Measurements from ENCODE around the gene GPD1. TPM values are rescaled to one million over a fixed set of nuclear protein-coding genes. Genes with fewer than 3 reads are reported as not detected.
A peak's percentile ranks its signal among the peaks of the same experiment; 100 is the strongest.

The GPD1 gene
- total RNA-seq, 1 experiment from 2014 or later, result 1.6 TPM

DNA sequence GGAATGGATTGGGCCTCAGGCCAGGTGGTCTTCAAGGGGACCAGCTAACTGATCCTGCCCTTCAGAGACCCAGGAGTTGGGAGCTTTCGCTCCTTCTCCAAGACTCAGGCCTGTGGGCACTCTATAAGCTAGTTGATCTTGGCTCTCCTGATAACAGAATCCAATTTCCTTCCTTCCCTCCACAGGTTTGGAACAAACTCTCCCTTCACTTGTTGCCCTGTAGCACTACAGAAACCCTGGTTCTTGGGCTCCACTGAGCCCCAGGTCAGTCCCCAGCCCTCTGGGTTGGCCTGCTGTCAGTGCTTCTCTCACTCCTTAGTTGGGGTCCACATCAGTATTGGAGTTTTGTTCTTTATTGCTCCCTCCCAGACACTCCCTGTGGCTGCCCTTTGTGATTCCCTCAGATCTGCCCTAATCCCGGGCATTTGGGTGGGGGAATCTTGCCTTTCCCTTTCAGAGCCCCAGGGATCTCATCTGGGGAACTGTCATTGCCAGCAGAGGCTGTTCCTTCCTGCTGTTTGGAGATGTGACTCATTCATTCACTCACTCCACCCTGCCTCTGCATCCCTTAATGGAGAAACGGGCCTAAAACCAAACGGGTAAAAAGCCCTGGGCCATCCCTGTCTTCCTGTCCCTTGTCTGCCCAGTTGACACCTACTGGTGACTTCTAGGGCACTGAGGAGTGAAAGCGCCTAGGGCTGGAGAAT is 4.4 kb upstream of the GPD1 start:
- no peaks in the 10 kb centered on the region for H3K27me3 ChIP-seq (ENCODE audit: insufficient read depth, low read length)
- DNase-seq (ENCODE audit: low read depth, low spot score) (no peak), ATAC-seq (no peak)
- H3K27ac ChIP-seq (ENCODE audit: low read depth, low read length), result no peak overlapping the region
- no peak overlapping the region for H3K4me3 ChIP-seq (replicated peaks in 1 of 2; ENCODE audit: low read depth in 1 of 2, low read length in 2 of 2)
- TF ChIP-seq ZFX (IDR thresholded peaks at IDR 0.05) (no peak), CTCF (IDR thresholded peaks at IDR 0.05 in 2 of 3, conservative IDR thresholded peaks at IDR 0.05 in 1 of 3; ENCODE audit: borderline replicate concordance in 1 of 3, insufficient read depth in 1 of 3, low read depth in 2 of 3, low read length in 2 of 3) (no peak), CBX3 (IDR thresholded peaks at IDR 0.05; ENCODE audit: low read depth) (no peak), SIN3A (IDR thresholded peaks at IDR 0.05; ENCODE audit: low read depth) (no peak), SRF (IDR thresholded peaks at IDR 0.05; ENCODE audit: low read depth) (no peak), SP1 (IDR thresholded peaks at IDR 0.05; ENCODE audit: low read depth) (no peak), CEBPB (IDR thresholded peaks at IDR 0.05; ENCODE audit: low read depth) (no peak), EZH2phosphoT487 (IDR thresholded peaks at IDR 0.05; ENCODE audit: borderline replicate concordance) (no peak)
- peaks cover 42 to 46% of the 10 kb centered on the region in 2 experiments for H3K36me3 ChIP-seq (ENCODE audit: control insufficient read depth in 1 of 2, insufficient read depth in 2 of 2, low read length in 2 of 2)
- H3K79me2 ChIP-seq (ENCODE audit: insufficient read depth, low read length), result no peaks in the 10 kb centered on the region; the same call in 1 of the 2 replicates
- H3K9ac ChIP-seq (ENCODE audit: low read length), result no peak overlapping the region
- H3K4me1 ChIP-seq (ENCODE audit: control insufficient read depth in 1 of 2, insufficient read depth in 2 of 2, low read length in 2 of 2), result peaks cover 10 to 12% of the 10 kb centered on the region in 2 experiments
- CTCF ChIA-PET, result interaction anchor here (1.2 to 2.7 kb wide), 2 partner anchors 15 to 76 kb away, joined by 3 to 11 read pairs; partner anchors contain the start of gene SMARCD1
- H2AFZ ChIP-seq (ENCODE audit: low read depth, low read length, poor library complexity, severe bottlenecking), result no peak overlapping the region
- BruUV-seq (replicated peaks), result TSS peak; percentile 6
- H4K20me1 ChIP-seq (ENCODE audit: insufficient read depth), result no peaks in the 10 kb centered on the region
- POLR2A ChIA-PET, result no interaction called here
- H3K9me2 ChIP-seq (ENCODE audit: insufficient read depth), result no peaks in the 10 kb centered on the region
- H3K4me2 ChIP-seq (ENCODE audit: low read length), result no peak overlapping the region
- RAD21 ChIA-PET (ENCODE audit: low non-redundant PET in 1 of 2, low total read pairs in 2 of 2, uncharacterized antibody in 2 of 2, unreplicated experiment in 2 of 2), result no interaction called here
- no peaks in the 10 kb centered on the region for H3K9me3 ChIP-seq (ENCODE audit: control insufficient read depth in 1 of 2, insufficient read depth in 1 of 2, low read depth in 1 of 2, low read length in 2 of 2)
- intact Hi-C loops (cut with micrococcal nuclease), result no loop called here

Measured in HCT116 (cell line).